ENCODE measurements around the gene CLEC16A.

Gene CLEC16A

GRCh38 chr16:11078812-11079459 is 134.6 kb downstream of the CLEC16A start:
- no peak for DNase-seq (ENCODE audit: low read depth in 2 of 3, low spot score in 2 of 3)

DNA sequence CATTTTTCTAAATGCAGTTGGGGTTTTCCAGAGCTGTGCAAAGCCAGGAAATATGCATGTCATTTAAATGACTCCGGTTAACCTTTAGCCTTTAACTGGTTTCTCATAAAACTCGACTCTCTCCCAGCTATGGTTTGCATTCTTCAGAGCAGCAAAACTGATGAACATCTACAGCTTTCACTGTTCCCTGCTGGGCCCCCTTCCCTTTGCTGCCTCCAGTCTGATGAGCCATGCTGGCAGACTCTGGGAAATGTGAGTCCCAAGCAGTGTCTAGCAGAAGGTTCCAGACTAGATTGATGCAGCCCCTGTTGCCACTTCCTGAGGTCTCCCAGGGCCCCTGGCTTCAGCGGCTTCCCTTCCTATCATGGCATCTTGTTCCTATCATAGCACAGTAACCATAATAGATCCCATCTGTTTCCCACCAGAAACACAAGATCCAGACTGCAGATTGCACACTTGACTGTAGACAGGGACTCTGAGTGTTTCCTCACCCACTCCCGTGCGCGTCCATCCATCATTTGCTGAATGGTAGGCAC is 135.4 kb downstream of the CLEC16A start:
- DNase-seq (ENCODE audit: low read depth in 2 of 3, low spot score in 2 of 3): no peak

GRCh38 chr16:11080327-11080967 is 136.1 kb downstream of the CLEC16A start:
- no peak for DNase-seq (ENCODE audit: low read depth in 2 of 3, low spot score in 2 of 3)

DNA sequence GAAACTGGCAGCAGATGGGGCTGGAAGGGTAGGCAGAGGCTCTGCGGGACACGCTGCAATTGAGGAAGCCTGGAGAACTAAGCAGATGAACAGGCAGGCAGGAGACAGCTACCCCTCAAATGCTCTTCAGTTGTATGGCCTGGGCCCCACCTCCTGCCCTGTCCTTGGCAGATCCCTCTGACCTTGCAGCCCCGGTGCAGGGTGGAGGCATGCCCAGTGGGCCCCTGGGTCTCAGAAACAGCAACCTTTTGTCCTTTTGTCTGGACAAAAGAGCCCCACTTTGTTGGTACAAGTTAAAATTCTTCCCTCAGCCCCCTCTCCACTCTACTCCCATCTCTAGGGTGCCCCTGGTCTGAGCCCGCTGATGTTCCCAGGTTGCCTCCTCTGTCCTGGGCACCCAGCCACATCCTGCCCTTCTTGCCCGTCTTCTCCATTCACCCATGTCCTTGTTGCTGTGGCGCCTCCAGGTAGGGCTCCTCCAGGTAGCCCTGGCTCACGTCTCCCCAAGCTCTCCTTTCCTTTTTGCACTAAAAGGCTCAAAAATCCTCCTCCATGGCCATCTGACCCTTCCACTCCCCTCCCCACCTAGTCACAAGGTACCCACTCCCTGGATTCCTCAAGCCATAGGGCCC is 136.8 kb downstream of the CLEC16A start:
- no peak for DNase-seq (ENCODE audit: low read depth in 2 of 3, low spot score in 2 of 3)

DNA sequence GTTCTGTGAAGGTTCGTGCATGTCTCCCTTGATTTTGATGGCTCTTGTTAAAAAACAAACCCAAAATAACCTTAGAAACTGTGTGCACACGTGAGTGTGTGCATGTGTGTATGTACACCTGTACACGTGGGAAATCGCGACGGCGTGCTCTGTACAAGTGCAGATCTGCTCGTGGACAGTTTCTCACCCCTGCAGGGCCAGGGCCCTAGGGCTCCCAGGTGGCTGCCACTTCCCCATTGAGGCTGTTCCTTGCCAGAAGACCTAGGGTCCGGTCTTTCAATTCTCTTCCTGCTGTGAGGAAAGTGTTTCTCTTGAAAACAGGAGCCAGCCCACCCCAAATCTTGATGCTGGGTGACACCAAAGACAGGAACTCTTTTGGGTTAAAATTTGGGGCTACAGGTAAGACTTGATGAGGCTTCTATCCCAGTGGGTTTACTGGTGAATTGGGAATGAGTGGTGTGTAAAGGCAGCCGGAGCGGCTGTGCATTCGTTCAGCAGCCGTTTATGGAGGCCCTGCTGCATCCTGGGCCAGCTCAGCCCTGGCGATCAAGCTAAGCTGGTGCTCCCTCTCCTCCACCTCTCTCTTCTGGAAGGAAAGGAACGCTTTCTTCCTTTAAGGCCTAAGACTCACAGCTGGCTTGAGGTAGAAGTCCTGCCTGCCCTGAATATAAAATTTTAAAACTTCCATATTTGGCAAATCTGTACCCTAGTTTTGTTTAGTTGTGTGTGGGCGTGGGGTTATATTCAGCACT is 137.9 kb downstream of the CLEC16A start:
- no peak for DNase-seq (ENCODE audit: low read depth in 2 of 3, low spot score in 2 of 3)

- no peak for DNase-seq (ENCODE audit: low read depth in 2 of 3, low spot score in 2 of 3)
These were observed 138.6 kb downstream of the CLEC16A start for GRCh38 chr16:11082860-11083388.

- DNase-seq (ENCODE audit: low read depth in 2 of 3, low spot score in 2 of 3): no peak
These were observed 140.1 kb downstream of the CLEC16A start for GRCh38 chr16:11084484-11084875.

- DNase-seq (ENCODE audit: low read depth in 2 of 3, low spot score in 2 of 3): no peak
These were observed 140.6 kb downstream of the CLEC16A start for GRCh38 chr16:11084876-11085485.

DNA sequence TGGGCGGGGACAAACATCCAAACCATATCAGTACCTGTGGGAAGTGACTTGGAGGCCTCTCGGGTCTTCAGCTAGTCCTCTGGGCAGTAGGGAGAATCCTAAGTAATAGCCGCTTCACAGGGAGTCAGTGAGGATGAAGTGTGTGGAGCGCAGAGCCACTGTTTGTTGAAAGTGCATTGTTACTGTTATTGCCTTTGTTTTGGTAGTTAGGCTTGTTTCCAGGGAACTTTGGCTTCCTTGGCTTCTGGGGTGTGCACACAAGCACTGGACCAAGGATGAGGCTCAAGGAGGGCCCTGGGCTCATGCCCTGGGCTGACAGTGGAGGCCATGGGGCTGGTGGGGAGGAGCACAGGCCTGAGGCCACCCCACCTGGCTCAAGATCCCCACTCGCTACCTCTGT is 141.6 kb downstream of the CLEC16A start:
- no peak for DNase-seq (ENCODE audit: low read depth in 2 of 3, low spot score in 2 of 3)

GRCh38 chr16:11087691-11088073 is 143.3 kb downstream of the CLEC16A start:
- DNase-seq (ENCODE audit: low read depth in 2 of 3, low spot score in 2 of 3): no peak

- no peak for DNase-seq (ENCODE audit: low read depth in 2 of 3, low spot score in 2 of 3)
These were observed 143.8 kb downstream of the CLEC16A start for GRCh38 chr16:11088074-11088730.

DNA sequence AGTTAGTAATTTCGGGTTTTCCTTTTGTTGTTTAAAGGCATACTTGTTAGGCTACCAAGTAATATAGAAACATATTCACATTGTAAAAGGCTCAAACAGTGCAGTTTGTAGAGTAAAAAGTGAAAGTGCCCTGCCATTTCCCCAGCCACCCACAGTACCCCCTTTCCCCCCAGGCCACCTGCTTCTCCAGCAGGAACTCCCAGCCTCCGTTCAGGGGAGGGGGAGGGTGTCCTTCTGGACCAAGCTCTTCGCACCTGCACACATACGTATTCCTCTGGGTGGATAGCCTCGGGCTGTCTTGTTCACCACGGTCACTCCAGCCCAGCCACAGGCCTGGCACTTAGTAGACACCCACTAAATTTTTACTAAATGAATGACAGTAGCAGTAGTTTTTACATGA is 144.5 kb downstream of the CLEC16A start:
- no peak for DNase-seq (ENCODE audit: low read depth in 2 of 3, low spot score in 2 of 3)

- no peak for DNase-seq (ENCODE audit: low read depth in 2 of 3, low spot score in 2 of 3)
These were observed 145.2 kb downstream of the CLEC16A start for GRCh38 chr16:11089504-11090124.

DNA sequence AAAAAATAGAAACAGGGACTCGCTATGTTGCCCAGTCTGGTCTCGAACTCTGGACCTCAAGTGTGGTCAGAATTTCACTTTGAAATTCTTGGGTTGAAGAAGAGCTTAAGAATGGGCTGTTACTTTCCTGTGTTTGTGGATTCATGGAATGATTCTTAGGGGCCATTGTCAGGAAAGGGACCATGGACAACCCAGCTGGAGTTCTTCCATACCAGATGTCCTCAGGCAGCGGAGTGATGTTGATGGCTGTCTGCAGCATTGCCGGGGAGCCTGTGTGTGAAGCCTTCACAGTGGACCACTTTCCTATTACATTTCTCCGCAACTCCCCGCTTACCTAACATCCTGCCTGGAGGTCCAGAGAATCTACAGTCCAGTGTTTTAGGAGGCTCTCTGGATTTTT is 145.9 kb downstream of the CLEC16A start:
- no peak for DNase-seq (ENCODE audit: low read depth in 2 of 3, low spot score in 2 of 3)

GRCh38 chr16:11091021-11091785 is 146.8 kb downstream of the CLEC16A start:
- DNase-seq (ENCODE audit: low read depth in 2 of 3, low spot score in 2 of 3): no peak

GRCh38 chr16:11092788-11093571 is 148.6 kb downstream of the CLEC16A start:
- DNase-seq (ENCODE audit: low read depth in 2 of 3, low spot score in 2 of 3): no peak

- no peak for DNase-seq (ENCODE audit: low read depth in 2 of 3, low spot score in 2 of 3)
These were observed 149.3 kb downstream of the CLEC16A start for GRCh38 chr16:11093572-11094074.
